Measurements from ENCODE around the gene SLC1A4.
"Not testable (repeated sequence)": the region's sequence is repeated elsewhere in the genome, so short reads cannot be mapped to it uniquely, and the experiment has no call there.

SLC1A4 gene

DNA sequence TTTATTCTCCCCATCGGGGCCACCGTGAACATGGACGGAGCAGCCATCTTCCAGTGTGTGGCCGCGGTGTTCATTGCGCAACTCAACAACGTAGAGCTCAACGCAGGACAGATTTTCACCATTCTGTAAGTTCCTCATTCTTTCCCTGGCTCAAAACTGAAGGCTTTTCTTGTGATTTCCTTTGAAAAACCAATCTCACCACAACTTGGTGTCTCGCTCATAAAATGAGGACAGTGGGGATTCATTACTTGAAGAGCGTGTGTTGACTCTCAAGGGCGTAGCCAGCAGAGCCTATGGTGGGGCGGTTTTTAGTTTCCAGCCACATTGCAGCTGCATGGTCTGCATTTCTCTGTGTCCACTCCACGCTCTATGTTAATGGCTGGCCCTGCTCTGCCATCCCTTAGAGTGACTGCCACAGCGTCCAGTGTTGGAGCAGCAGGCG lies 29.0 kb downstream of the SLC1A4 start:
- no peak overlapping the region for H3K4me3 ChIP-seq (ENCODE audit: low read length)
- DNase-seq (ENCODE audit: low read depth) = no peak
- TF ChIP-seq CTCF (IDR thresholded peaks at IDR 0.05; ENCODE audit: insufficient read depth, low read depth, low read length, missing control alignments) = no peak

DNA sequence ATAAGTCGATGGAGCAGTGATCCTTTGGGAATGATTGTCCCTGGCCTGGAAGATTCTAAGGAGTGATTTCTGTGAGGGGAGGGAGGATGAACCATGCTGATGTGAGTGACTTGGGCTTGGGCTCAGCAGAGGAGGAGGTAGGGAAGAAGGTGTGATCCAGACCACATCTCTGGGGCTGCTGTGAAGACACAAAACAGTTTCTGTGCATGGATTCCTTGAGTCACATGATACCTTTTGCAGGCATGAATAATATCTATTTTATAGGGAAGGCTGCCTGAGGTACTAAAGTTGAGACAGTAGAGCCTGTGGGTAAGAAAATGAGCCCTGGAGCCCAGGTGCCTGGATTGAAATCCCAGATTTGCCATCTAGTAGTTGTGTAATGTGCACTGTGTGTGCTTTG lies 29.8 kb downstream of the SLC1A4 start:
- TF ChIP-seq CTCF (IDR thresholded peaks at IDR 0.05; ENCODE audit: insufficient read depth, low read depth, low read length, missing control alignments) = no peak
- no peak for DNase-seq (ENCODE audit: low read depth)
- H3K4me3 ChIP-seq (ENCODE audit: low read length) = no peak overlapping the region

DNA sequence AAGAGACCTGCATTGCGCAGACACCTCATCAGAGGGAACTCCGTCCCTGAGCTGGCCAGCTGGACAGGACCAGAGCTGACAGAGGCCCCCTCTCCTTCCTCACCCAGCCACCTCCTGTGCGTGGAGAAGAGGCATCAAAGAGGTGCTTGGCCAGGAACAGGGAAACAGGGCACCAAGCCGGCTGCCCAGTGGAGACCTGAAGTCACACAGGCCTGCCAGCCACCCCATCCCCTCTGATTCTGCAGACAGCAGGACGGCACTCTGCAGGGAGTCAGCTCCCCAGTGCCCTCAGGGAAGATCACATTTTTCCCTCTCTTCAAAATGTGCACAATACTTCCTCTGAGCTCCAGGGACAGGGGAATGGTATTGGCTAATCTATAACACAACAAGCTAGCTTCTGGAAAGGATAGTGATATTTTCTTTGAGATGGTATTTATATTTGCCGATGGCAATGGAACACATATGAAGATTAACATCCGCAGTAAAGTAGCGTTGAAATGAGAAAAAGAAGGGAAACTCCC lies 30.5 kb downstream of the SLC1A4 start:
- no peak for TF ChIP-seq CTCF (IDR thresholded peaks at IDR 0.05; ENCODE audit: insufficient read depth, low read depth, low read length, missing control alignments)
- DNase-seq (ENCODE audit: low read depth) = no peak
- no peak overlapping the region for H3K4me3 ChIP-seq (ENCODE audit: low read length)

DNA sequence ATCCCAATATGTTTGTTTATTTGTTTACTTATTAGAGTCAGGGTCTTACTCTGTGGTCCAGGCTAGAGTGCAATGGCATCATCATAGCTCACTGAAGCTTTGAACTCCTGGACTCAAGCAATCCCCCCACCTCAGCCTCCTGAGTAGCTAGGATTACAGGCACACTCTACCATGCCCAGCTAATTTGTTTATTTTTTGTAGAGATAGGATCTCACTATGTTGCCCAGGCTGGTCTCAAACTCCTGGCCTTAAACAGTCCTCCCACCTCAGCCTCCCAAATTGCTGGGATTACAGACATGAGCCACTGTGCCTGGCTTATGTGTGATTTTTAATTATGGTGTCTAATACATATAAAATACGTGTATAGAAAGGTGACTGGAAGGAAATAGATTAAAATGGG lies 31.1 kb downstream of the SLC1A4 start:
- DNase-seq (ENCODE audit: low read depth); H3K4me3 ChIP-seq (ENCODE audit: low read length): not testable (repeated sequence)

GRCh38 chr2:65020943-65021528 lies 31.8 kb downstream of the SLC1A4 start:
- no peak for TF ChIP-seq CTCF (IDR thresholded peaks at IDR 0.05; ENCODE audit: insufficient read depth, low read depth, low read length, missing control alignments)
- DNase-seq (ENCODE audit: low read depth) = peak; percentile 39
- H3K4me3 ChIP-seq (ENCODE audit: low read length) = no peak overlapping the region

- H3K4me3 ChIP-seq (ENCODE audit: low read length) = no peak overlapping the region
- TF ChIP-seq CTCF (IDR thresholded peaks at IDR 0.05; ENCODE audit: insufficient read depth, low read depth, low read length, missing control alignments) = no peak
- DNase-seq (ENCODE audit: low read depth) = no peak
These were observed 32.5 kb downstream of the SLC1A4 start for GRCh38 chr2:65021709-65022108.

DNA sequence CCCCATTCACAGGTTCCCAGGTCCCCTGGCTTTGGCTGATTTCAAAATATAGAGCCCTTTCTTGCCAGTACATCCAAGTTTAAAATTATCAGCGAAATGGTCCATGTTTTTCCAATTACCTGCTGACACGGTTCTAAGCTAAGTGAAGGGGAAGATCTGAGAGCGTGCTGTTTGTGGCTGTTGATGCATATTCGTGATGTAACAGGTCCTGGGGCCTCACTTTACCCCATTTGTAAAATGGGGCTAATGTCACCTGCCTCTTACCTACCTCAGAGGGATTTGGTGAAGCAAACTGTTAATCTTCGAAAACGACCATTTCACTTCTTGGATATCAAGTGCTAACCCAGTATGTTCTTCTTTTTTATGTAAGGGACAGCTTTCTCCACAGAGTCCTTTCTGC lies 33.0 kb downstream of the SLC1A4 start:
- no peak overlapping the region for H3K4me3 ChIP-seq (ENCODE audit: low read length)
- no peak for DNase-seq (ENCODE audit: low read depth)
- TF ChIP-seq CTCF (IDR thresholded peaks at IDR 0.05; ENCODE audit: insufficient read depth, low read depth, low read length, missing control alignments) = no peak

Measured in epithelial cell of esophagus (primary cell).